HCT116 (cell line): ENCODE measurements around the gene GBGT1. TPM values are rescaled to one million over a fixed set of nuclear protein-coding genes. Genes with fewer than 3 reads are reported as not detected.

Source experiments
- ATAC-seq: fragments of 200-7000 bp; cut with Tn5 transposase; 2 replicates; pipeline ENCODE4 v1.9.1; 2020; ENCODE audit warnings: mild to moderate bottlenecking, moderate library complexity
- BruUV-seq: library from RNA; stranded (reverse); fragments of 400-500 nt; replicated peaks from 2 replicates; lab custom pipeline; 2021; lab: Mats Ljungman, UMichigan
- CTCF ChIA-PET: fragments of 300-600 bp; sonication (Branson Sonifier 250); formaldehyde crosslinking; loops from one replicate; lab custom pipeline; 2021; ENCODE audit warnings: antibody characterized with exemption; lab: Charles Lee
- POLR2A ChIA-PET: fragments of 300-600, 350-600 bp; sonication (Branson Sonifier 250); formaldehyde crosslinking; loops from one replicate; lab custom pipeline; 2021; ENCODE audit warnings: antibody characterized with exemption; lab: Charles Lee
- RAD21 ChIA-PET, 2 experiments: fragments of 300-600 bp; sonication (Branson Sonifier 250); formaldehyde crosslinking; loops; one replicate each; lab custom pipeline; 2023; ENCODE audit warnings: low total read pairs in 2 of 2; ENCODE audit not compliant: uncharacterized antibody in 2 of 2, unreplicated experiment in 2 of 2, low non-redundant PET in 1 of 2; lab: Charles Lee
- DNase-seq: peaks from one replicate; pipeline ENCODE4 v3.0.0-alpha.2; 2010; ENCODE audit warnings: low read depth, low spot score
- H2AFZ ChIP-seq: fragments of 200-600 bp; shearing (Covaris generic), sonication (generic); 2 replicates; pipeline ENCODE4 v1.6.1; 2017; ENCODE audit warnings: low read depth, mixed run types, mixed read lengths, antibody characterized with exemption, low read length; ENCODE audit not compliant: poor library complexity, severe bottlenecking
- H3K27ac ChIP-seq: 2 replicates; pipeline ENCODE4 v1.5.1; 2012; ENCODE audit warnings: low read depth, low read length
- H3K27me3 ChIP-seq: fragments of 200-600 bp; sonication (generic); 2 replicates; pipeline ENCODE4 v1.6.1; 2016; ENCODE audit warnings: mixed run types, low read length, mixed read lengths; ENCODE audit not compliant: insufficient read depth
- H3K36me3 ChIP-seq, 2 experiments: fragments of 200-500 bp in 1 of 2; fragments of 200-600 bp in 1 of 2; sonication (Bioruptor generic) in 1 of 2; sonication (generic) in 1 of 2; 2 replicates each; pipeline versions ENCODE4 v1.5.1 to v1.6.1; 2014 to 2016; ENCODE audit warnings: low read length in 2 of 2, inconsistent platforms in 1 of 2, mixed read lengths in 1 of 2, mixed run types in 1 of 2; ENCODE audit not compliant: insufficient read depth in 2 of 2, control insufficient read depth in 1 of 2
- H3K4me1 ChIP-seq, 2 experiments: fragments of 200-600 bp in 1 of 2; sonication (generic) in 1 of 2; 2 replicates each; pipeline versions ENCODE4 v1.5.1 to v1.6.1; 2012 to 2017; ENCODE audit warnings: low read length in 2 of 2, inconsistent platforms in 1 of 2, mild to moderate bottlenecking in 1 of 2, mixed read lengths in 1 of 2, mixed run types in 1 of 2, moderate library complexity in 1 of 2; ENCODE audit not compliant: insufficient read depth in 2 of 2, control insufficient read depth in 1 of 2
- H3K4me2 ChIP-seq: fragments of 200-600 bp; sonication (generic); 2 replicates; pipeline ENCODE4 v1.6.1; 2017; ENCODE audit warnings: mixed run types, low read length, mixed read lengths
- H3K4me3 ChIP-seq, 2 experiments: fragments of 200-600 bp in 1 of 2; sonication (generic) in 1 of 2; replicated peaks in 1 of 2; 2 replicates each; pipeline ENCODE4 v1.5.1; 2011 to 2016; ENCODE audit warnings: low read length in 2 of 2, control low read depth in 1 of 2, low read depth in 1 of 2, mild to moderate bottlenecking in 1 of 2, mixed read lengths in 1 of 2, mixed run types in 1 of 2
- H3K79me2 ChIP-seq: fragments of 200-600 bp; sonication (generic); 2 replicates; pipeline ENCODE4 v1.6.1; 2017; ENCODE audit warnings: mild to moderate bottlenecking, mixed run types, low read length, moderate library complexity, mixed read lengths; ENCODE audit not compliant: insufficient read depth
- H3K9ac ChIP-seq: fragments of 200-600 bp; sonication (generic); 2 replicates; pipeline ENCODE4 v1.6.1; 2016; ENCODE audit warnings: low read length, mixed read lengths
- H3K9me2 ChIP-seq: fragments of 200-600 bp; sonication (generic), shearing (Covaris generic); 2 replicates; pipeline ENCODE4 v1.6.1; 2017; ENCODE audit warnings: mixed run types, mild to moderate bottlenecking, moderate library complexity; ENCODE audit not compliant: insufficient read depth
- H3K9me3 ChIP-seq, 2 experiments: fragments of 200-500 bp in 1 of 2; fragments of 200-600 bp in 1 of 2; sonication (Bioruptor generic) in 1 of 2; sonication (generic) in 1 of 2; 2 replicates each; pipeline ENCODE4 v1.6.1; 2014 to 2017; ENCODE audit warnings: low read length in 2 of 2, mixed read lengths in 2 of 2, inconsistent platforms in 1 of 2, low read depth in 1 of 2, mild to moderate bottlenecking in 1 of 2, mixed run types in 1 of 2, moderate library complexity in 1 of 2; ENCODE audit not compliant: control insufficient read depth in 1 of 2, insufficient read depth in 1 of 2
- H4K20me1 ChIP-seq: fragments of 200-600 bp; sonication (generic), shearing (Covaris generic); 2 replicates; pipeline ENCODE4 v1.6.1; 2017; ENCODE audit warnings: mixed run types, mild to moderate bottlenecking, moderate library complexity; ENCODE audit not compliant: insufficient read depth
- CEBPB ChIP-seq: IDR thresholded peaks from 2 replicates; pipeline ENCODE4 v1.6.1; 2012; ENCODE audit warnings: low read depth
- EGR1 ChIP-seq: IDR thresholded peaks from 2 replicates; pipeline ENCODE4 v1.6.1; 2012; ENCODE audit warnings: low read depth
- ELF1 ChIP-seq: IDR thresholded peaks from 2 replicates; pipeline ENCODE4 v1.6.1; 2012; ENCODE audit warnings: low read depth, borderline replicate concordance
- EZH2 ChIP-seq: fragments of 200-600 bp; sonication (generic); IDR thresholded peaks from 2 replicates; pipeline ENCODE4 v1.6.1; 2017; ENCODE audit warnings: antibody characterized with exemption, mixed run types
- EZH2phosphoT487 ChIP-seq: fragments of 200-600 bp; IDR thresholded peaks from 2 replicates; pipeline ENCODE4 v1.6.1; 2018; ENCODE audit warnings: antibody characterized with exemption, borderline replicate concordance
- FOSL1 ChIP-seq: IDR thresholded peaks from 2 replicates; pipeline ENCODE4 v1.6.1; 2012; ENCODE audit warnings: low read depth
- JUND ChIP-seq: IDR thresholded peaks from 2 replicates; pipeline ENCODE4 v1.6.1; 2012
- POLR2A ChIP-seq: IDR thresholded peaks from 2 replicates; pipeline ENCODE4 v1.7.0; 2011; ENCODE audit warnings: borderline replicate concordance; ENCODE audit not compliant: insufficient read depth, insufficient read length; ENCODE audit errors: extremely low read depth
- RAD21 ChIP-seq: IDR thresholded peaks from 2 replicates; pipeline ENCODE4 v1.6.1; 2012; ENCODE audit warnings: low read depth, mild to moderate bottlenecking
- SP1 ChIP-seq: IDR thresholded peaks from 2 replicates; pipeline ENCODE4 v1.6.1; 2012; ENCODE audit warnings: low read depth
- SRF ChIP-seq: IDR thresholded peaks from 2 replicates; pipeline ENCODE4 v1.6.1; 2012; ENCODE audit warnings: low read depth
- TCF7L2 ChIP-seq: IDR thresholded peaks from 2 replicates; pipeline ENCODE4 v1.7.0; 2011; ENCODE audit warnings: borderline replicate concordance, inconsistent platforms; ENCODE audit not compliant: insufficient read depth, insufficient read length; ENCODE audit errors: extremely low read depth
- intact Hi-C: fragments of 100-400 bp; cut with micrococcal nuclease; formaldehyde crosslinking; loops from 2 replicates; pipeline ENCODE4 v1.10.0; 2022
- total RNA-seq: library from RNA; stranded (reverse); gene quantifications from one replicate; pipeline ENCODE4 v1.2.1, GENCODE V29; 2021; ENCODE audit not compliant: unreplicated experiment
- TF ChIP-seq, protein P1 (sequence below): IDR thresholded peaks from 2 replicates; pipeline ENCODE4 v1.6.1; 2011; ENCODE audit warnings: mild to moderate bottlenecking, low read length, moderate library complexity; ENCODE audit not compliant: insufficient replicate concordance; ENCODE audit errors: extremely low read depth
- TF ChIP-seq, protein P2 (sequence below): IDR thresholded peaks from 2 replicates; pipeline ENCODE4 v1.6.1; 2012

The GBGT1 gene
- total RNA-seq, 1 experiment from 2014 or later: 0.34 TPM

GRCh38 chr9:133109931-133110650 lies 53.6 kb downstream of the GBGT1 start:
- no TSS peak for BruUV-seq
- Histone ChIP-seq H4K20me1 (no peaks in the 10 kb centered on the region), H3K4me3 (no peak overlapping the region), H3K4me2 (no peak overlapping the region), H3K79me2 (peaks cover 5% of the 10 kb centered on the region; the same call in 1 of the 2 replicates), H2AFZ (no peak overlapping the region), H3K9me3 (no peaks in the 10 kb centered on the region), H3K9me2 (no peaks in the 10 kb centered on the region), H3K27me3 (no peaks in the 10 kb centered on the region), H3K4me1 (peaks cover 0 to 5% of the 10 kb centered on the region in 2 experiments; a peak in 1 of 4 replicates), H3K27ac (no peak overlapping the region), H3K36me3 (peaks cover 19 to 32% of the 10 kb centered on the region in 2 experiments), H3K9ac (no peak overlapping the region)
- no peak for TF ChIP-seq CEBPB
- no peak for TF ChIP-seq RAD21
- no peak for TF ChIP-seq TCF7L2
- no peak for TF ChIP-seq EZH2
- TF ChIP-seq POLR2A: no peak
- TF ChIP-seq, protein P1, sequence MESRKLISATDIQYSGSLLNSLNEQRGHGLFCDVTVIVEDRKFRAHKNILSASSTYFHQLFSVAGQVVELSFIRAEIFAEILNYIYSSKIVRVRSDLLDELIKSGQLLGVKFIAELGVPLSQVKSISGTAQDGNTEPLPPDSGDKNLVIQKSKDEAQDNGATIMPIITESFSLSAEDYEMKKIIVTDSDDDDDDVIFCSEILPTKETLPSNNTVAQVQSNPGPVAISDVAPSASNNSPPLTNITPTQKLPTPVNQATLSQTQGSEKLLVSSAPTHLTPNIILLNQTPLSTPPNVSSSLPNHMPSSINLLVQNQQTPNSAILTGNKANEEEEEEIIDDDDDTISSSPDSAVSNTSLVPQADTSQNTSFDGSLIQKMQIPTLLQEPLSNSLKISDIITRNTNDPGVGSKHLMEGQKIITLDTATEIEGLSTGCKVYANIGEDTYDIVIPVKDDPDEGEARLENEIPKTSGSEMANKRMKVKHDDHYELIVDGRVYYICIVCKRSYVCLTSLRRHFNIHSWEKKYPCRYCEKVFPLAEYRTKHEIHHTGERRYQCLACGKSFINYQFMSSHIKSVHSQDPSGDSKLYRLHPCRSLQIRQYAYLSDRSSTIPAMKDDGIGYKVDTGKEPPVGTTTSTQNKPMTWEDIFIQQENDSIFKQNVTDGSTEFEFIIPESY: no peak
- no peak for TF ChIP-seq SRF
- TF ChIP-seq JUND: no peak
- TF ChIP-seq SP1: no peak
- no peak for TF ChIP-seq FOSL1
- TF ChIP-seq, protein P2, sequence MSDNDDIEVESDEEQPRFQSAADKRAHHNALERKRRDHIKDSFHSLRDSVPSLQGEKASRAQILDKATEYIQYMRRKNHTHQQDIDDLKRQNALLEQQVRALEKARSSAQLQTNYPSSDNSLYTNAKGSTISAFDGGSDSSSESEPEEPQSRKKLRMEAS: no peak
- TF ChIP-seq ELF1: no peak
- no peak for TF ChIP-seq EZH2phosphoT487
- TF ChIP-seq EGR1: no peak
- POLR2A ChIA-PET: no interaction called here
- intact Hi-C loops: no loop called here
- DNase-seq (no peak), ATAC-seq (no peak)
- CTCF ChIA-PET: interaction anchor here (3.9 kb wide), 1 partner anchor 35 kb away, joined by 20 read pairs; no protein-coding TSS in a partner anchor
- RAD21 ChIA-PET: no interaction called here
